ENCODE measurements around the gene FAM20C.

Gene FAM20C

GRCh38 chr7:240887-241421 is 48.6 kb downstream of the FAM20C start:
- Histone ChIP-seq H3K36me3 (ENCODE audit: control insufficient read depth in 2 of 2, insufficient read depth in 1 of 2, low read length in 2 of 2) (no peaks in the 10 kb centered on the region), H3K4me3 (ENCODE audit: low read depth, low read length) (no peak overlapping the region), H3K4me1 (ENCODE audit: control insufficient read depth, insufficient read depth, low read length) (no peaks in the 10 kb centered on the region), H3K9me3 (ENCODE audit: control insufficient read depth, insufficient read depth, low read depth, low read length) (no peaks in the 10 kb centered on the region), H3K27ac (ENCODE audit: extremely low read depth, low read depth, low read length) (no peak overlapping the region)
- CTCF ChIA-PET: no interaction called here
- TF ChIP-seq ZBTB49 (tag by site-specific recombination; IDR thresholded peaks at IDR 0.05; ENCODE audit: low read depth) (no peak), AEBP2 (tag by site-specific recombination; IDR thresholded peaks at IDR 0.05; ENCODE audit: borderline replicate concordance) (no peak), SP2 (tag by site-specific recombination; IDR thresholded peaks at IDR 0.05) (peak; percentile 14; the same call in 1 of the 2 replicates), ZNF155 (tag by site-specific recombination; IDR thresholded peaks at IDR 0.05) (no peak), GLIS2 (tag by site-specific recombination; IDR thresholded peaks at IDR 0.05) (0 out of 2 replicates have a peak, but pooled peaks have one; percentile 38), ZNF501 (tag by site-specific recombination; IDR thresholded peaks at IDR 0.05) (no peak), ZFP41 (tag by site-specific recombination; IDR thresholded peaks at IDR 0.05; ENCODE audit: borderline replicate concordance) (no peak), ZBTB8A (tag by site-specific recombination; IDR thresholded peaks at IDR 0.05) (peak; percentile 39; the same call in 1 of the 2 replicates), ZNF548 (tag by site-specific recombination; IDR thresholded peaks at IDR 0.05) (no peak), ZNF529 (tag by site-specific recombination; IDR thresholded peaks at IDR 0.05; ENCODE audit: insufficient replicate concordance) (no peak), ZNF423 (tag by site-specific recombination; IDR thresholded peaks at IDR 0.05) (no peak), KLF16 (tag by site-specific recombination; IDR thresholded peaks at IDR 0.05) (no peak), ZNF121 (tag by site-specific recombination; IDR thresholded peaks at IDR 0.05) (no peak), ZBTB48 (tag by site-specific recombination; IDR thresholded peaks at IDR 0.05) (no peak), ZFHX2 (tag by site-specific recombination; conservative IDR thresholded peaks at IDR 0.05) (no peak), PRDM1 (tag by site-specific recombination; IDR thresholded peaks at IDR 0.05) (no peak)
- POLR2A ChIA-PET: no interaction called here

- TF ChIP-seq KLF7 (tag by site-specific recombination; IDR thresholded peaks at IDR 0.05; ENCODE audit: borderline replicate concordance) (no peak), ZSCAN4 (tag by site-specific recombination; IDR thresholded peaks at IDR 0.05) (peak; percentile 96)
- no peak overlapping the region for H3K4me3 ChIP-seq (ENCODE audit: low read depth, low read length)
- CTCF ChIA-PET: interaction anchor here (0.7 kb wide), 1 partner anchor 23 kb away, joined by 3 read pairs; no protein-coding TSS in a partner anchor
- no peaks in the 10 kb centered on the region for H3K4me1 ChIP-seq (ENCODE audit: control insufficient read depth, insufficient read depth, low read length)
- H3K36me3 ChIP-seq (ENCODE audit: control insufficient read depth in 2 of 2, insufficient read depth in 1 of 2, low read length in 2 of 2): no peaks in the 10 kb centered on the region
- POLR2A ChIA-PET: no interaction called here
- H3K9me3 ChIP-seq (ENCODE audit: control insufficient read depth, insufficient read depth, low read depth, low read length): no peaks in the 10 kb centered on the region
- H3K27ac ChIP-seq (ENCODE audit: extremely low read depth, low read depth, low read length): no peak overlapping the region
Measured at GRCh38 chr7:241513-241912, 49.1 kb downstream of the FAM20C start.
